ENCODE measurements around the gene RHOH. TPM values are rescaled to one million over a fixed set of nuclear protein-coding genes. Genes with fewer than 3 reads are reported as not detected.

Gene RHOH
- total RNA-seq, 6 experiments from 2014 or later, result not detected

- no peaks in the 10 kb centered on the region for H3K36me3 Mint-ChIP-seq (ENCODE audit: low read depth)
- TF ChIP-seq CTCF (IDR thresholded peaks at IDR 0.05), result no peak
- H3K27ac Mint-ChIP-seq, result peak overlapping the region; percentile 82
- H3K27me3 Mint-ChIP-seq (ENCODE audit: insufficient read depth), result peaks cover 4% of the 10 kb centered on the region; the same call in 1 of the 2 replicates
- H3K4me3 Mint-ChIP-seq, result no peak overlapping the region
- DNase-seq, result peak; percentile 85
- peaks cover 41% of the 10 kb centered on the region for H3K4me1 Mint-ChIP-seq (ENCODE audit: low read depth)
- no peaks in the 10 kb centered on the region for H3K9me3 Mint-ChIP-seq
Observed at GRCh38 chr4:40180356-40180755, 16.5 kb upstream of the RHOH start.

- Mint-ChIP-seq H3K4me3 (no peak overlapping the region), H3K27ac (no peak overlapping the region), H3K27me3 (ENCODE audit: insufficient read depth) (peaks cover 2% of the 10 kb centered on the region; the same call in 1 of the 2 replicates), H3K9me3 (no peaks in the 10 kb centered on the region), H3K4me1 (ENCODE audit: low read depth) (peaks cover 47% of the 10 kb centered on the region), H3K36me3 (ENCODE audit: low read depth) (no peaks in the 10 kb centered on the region)
- no peak for TF ChIP-seq CTCF (IDR thresholded peaks at IDR 0.05)
- no peak for DNase-seq
Observed at GRCh38 chr4:40182001-40182400, 14.8 kb upstream of the RHOH start.

DNA sequence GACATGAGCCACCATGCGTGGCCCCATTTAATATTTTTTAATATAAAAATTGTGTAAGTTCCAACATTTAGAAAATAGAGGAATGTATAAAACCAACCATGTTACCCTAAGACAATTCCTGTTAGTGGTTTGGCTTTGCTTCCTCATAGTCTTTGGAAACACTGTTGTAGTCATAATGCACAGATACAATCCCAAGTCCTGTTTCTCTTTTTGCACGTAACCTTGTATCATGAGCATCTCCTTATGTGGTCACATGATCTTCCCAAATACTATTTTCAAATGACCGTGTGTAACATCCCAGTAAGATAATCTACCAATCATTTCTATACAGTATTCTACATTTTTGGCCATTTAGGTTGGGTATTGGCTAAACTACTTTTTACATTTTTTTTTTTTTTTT is 13.9 kb upstream of the RHOH start:
- Mint-ChIP-seq H3K4me3 (no peak overlapping the region), H3K36me3 (ENCODE audit: low read depth) (no peaks in the 10 kb centered on the region), H3K4me1 (ENCODE audit: low read depth) (peaks cover 47% of the 10 kb centered on the region), H3K27me3 (ENCODE audit: insufficient read depth) (peaks cover 2% of the 10 kb centered on the region; the same call in 1 of the 2 replicates), H3K27ac (no peak overlapping the region), H3K9me3 (no peaks in the 10 kb centered on the region)
- DNase-seq, result no peak
- no peak for TF ChIP-seq CTCF (IDR thresholded peaks at IDR 0.05)

- peak; percentile 2 for DNase-seq
- H3K27me3 Mint-ChIP-seq (ENCODE audit: insufficient read depth), result no peaks in the 10 kb centered on the region; the same call in 1 of the 2 replicates
- H3K36me3 Mint-ChIP-seq (ENCODE audit: low read depth), result no peaks in the 10 kb centered on the region
- peak overlapping the region; percentile 13; the same call in 1 of the 2 replicates for H3K27ac Mint-ChIP-seq
- H3K4me3 Mint-ChIP-seq, result no peak overlapping the region
- no peaks in the 10 kb centered on the region for H3K9me3 Mint-ChIP-seq
- TF ChIP-seq CTCF (IDR thresholded peaks at IDR 0.05), result no peak
- H3K4me1 Mint-ChIP-seq (ENCODE audit: low read depth), result peaks cover 43% of the 10 kb centered on the region
Observed at GRCh38 chr4:40183615-40184411, 13.0 kb upstream of the RHOH start.

DNA sequence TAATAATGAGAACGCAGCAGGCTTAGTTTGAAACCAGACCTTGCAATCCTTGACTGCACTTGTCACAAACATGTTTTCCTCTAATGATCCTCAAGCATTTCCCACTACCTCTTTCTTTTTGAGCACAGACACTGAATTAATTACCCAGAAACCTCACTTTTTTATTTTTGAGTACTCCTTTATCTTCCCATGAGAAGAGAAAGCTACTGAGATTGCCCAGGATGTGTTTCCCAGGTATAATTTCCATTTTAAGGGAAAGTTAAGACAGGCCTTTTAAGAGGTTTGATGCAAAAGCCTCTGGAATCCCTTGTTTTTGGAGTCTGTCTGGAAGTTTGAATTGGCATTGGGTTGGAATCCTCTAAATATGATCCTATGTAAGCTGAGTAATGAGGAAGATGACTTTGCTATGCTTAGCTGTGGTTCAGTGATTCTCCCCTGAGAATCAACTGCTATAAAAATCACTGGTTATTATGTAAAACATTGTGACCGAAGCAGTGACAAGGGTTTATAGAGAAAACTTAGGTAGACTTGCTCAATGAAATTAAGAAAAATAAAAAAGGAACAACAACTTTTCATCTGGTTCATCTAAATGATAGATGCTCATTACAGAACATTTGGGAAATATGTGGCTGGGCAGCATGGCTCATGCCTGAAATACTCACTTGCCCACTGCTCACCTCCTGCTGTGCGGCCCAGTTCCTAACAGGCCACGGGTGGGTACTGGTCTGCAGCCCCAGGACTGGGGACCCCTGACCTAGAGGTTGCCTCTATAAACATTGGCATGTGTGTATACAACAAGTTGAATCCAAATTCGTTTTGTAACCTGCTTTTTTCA is 10.8 kb upstream of the RHOH start:
- peak overlapping the region; percentile 58 for H3K27ac Mint-ChIP-seq
- DNase-seq, result peak; percentile 16
- peaks cover 29% of the 10 kb centered on the region for H3K4me1 Mint-ChIP-seq (ENCODE audit: low read depth)

More for the DNA sequence above, 10.8 kb upstream of the RHOH start:
- no peaks in the 10 kb centered on the region for H3K36me3 Mint-ChIP-seq (ENCODE audit: low read depth)
- no peaks in the 10 kb centered on the region for H3K9me3 Mint-ChIP-seq
- no peak overlapping the region for H3K4me3 Mint-ChIP-seq
- TF ChIP-seq CTCF (IDR thresholded peaks at IDR 0.05), result no peak
- H3K27me3 Mint-ChIP-seq (ENCODE audit: insufficient read depth), result peaks cover 8% of the 10 kb centered on the region; the same call in 1 of the 2 replicates
